Measurements from ENCODE around the gene PLA2G5.
"Not testable (repeated sequence)": the region's sequence is repeated elsewhere in the genome, so short reads cannot be mapped to it uniquely, and the experiment has no call there.

PLA2G5 gene, protein sequence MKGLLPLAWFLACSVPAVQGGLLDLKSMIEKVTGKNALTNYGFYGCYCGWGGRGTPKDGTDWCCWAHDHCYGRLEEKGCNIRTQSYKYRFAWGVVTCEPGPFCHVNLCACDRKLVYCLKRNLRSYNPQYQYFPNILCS

DNA sequence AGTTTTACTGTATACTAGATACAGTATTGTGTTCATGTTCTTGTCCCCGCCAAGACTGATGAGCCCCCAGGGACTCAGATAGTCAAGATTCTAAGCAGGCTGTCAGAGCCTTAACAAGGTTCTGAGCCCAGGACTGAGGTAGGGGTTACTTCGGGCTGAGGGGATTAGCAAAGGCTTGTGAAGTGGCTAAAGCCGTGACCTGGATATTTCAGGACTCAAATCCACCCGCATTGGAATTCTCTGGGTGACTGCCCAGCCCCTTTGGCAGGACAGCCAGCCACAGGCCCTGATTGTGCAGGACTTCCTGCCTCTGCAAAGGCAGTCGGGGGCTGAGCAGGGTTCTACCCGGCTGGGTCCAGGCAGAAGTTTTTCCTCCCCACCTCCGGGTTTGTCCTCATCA, at the start of gene PLA2G5:
Gene PLA2G5, plus strand, starts transcription at position 321 of the 400 bp plus-strand sequence. CDS start 14,637 bp downstream, outside the sequence.
- no peak for DNase-seq

DNA sequence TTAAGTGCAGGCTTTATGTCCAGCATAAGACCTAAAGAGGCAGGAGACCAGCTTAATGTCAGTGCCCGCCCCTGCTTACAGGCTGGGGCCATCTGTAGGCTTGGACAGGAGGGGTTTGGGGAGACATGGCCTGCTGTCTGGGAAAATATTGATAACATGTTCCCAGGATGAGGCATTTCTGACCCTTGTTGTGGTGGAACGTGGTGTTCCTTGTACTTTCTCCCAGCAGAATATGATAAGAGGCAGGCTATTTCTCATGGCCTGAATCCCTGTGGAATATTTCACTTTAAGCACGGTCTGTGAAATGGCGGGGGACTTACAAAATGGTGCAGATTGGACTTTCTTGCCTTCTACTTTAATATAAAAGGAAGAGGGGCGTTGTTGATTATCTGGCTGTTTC, 41.9 kb upstream of the PLA2G5 start:
- DNase-seq, result no peak

DNA sequence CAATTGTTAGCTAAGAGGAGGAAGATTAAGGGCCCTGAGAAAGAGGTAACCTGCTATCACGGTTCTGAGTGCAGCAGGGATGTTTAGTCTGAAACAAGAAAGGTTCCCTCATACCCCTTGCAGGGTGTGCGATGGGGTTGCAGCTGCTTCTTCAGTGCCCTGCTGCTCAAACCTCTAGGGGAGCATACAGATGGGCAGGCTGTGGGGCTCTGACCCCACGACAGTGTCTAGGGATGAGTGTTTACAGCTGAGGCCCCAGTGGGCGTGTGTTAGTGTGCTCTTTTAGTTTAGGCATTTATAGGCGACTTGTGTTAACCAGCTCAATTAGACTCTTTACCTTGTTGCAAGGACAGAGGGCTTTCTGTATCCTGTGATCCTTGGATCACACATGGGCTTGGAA, 41.3 kb upstream of the PLA2G5 start:
- DNase-seq, result no peak

DNA sequence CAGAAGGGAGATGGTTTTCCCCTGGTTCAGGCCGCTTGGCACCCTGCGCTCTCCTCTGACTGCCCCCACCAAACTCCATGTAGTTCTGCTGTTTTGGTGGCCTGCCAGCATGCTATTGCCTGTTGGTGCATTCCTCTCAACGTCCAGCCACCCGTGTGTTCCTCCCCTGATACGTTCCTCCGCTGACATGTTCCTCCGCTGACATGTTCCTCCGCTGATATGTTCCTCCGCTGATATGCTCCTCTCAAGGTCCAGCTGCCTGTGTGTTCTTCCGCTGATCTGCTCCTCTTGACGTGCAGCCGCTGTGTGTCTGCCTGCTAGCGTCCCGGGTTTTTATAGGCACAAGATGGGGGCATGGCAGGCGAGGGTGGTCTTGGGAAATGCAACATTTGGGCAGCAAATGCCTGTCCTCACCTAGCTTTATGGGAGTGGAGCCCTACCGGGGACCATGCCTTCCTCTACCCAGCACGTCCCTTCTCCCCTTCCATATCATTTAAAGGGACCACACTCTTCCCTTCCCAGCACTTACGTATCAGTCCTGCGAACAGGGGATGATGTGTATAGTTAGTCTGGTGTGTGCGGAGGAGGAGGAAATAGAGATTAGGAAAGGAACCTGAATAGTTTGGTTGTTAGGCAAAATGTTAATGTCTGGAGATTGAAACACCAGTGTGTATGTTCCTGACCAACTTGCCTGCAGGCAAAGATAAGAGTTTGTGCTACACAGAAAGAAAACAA, 40.6 kb upstream of the PLA2G5 start:
- DNase-seq, result no peak

DNA sequence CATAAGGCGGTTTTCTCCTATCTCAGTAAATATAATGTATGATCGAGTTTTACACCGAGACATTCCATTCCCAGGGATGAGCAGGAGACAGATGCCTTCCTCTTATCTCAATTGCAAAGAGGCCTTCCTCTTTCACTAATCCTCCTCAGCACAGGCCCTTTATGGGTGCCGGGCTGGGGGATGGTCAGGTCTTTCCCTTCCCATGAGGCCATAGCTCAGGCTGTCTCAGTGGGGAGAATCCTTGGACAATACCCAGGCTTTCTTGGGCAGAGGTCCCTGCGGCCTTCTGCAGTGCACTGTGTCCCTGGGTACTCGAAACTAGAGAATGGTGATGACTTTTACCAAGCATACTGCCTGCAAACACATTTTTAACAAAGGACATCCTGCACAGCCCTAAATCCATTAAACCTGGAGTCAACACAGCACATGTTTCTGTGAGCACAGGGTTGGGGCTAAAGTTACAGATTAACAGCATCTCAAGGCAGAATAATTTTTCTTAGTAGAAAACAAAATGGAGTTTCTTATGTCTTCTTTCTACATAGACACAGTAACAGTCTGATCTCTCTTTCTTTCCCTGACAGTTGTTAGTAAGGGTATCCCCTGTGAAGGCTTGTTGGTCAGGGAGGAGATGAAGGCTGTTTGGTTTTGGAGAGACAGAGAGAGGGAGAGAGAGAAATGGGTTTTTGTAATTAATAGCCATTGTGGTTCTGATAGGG, 39.4 kb upstream of the PLA2G5 start:
- not testable (repeated sequence) for DNase-seq

DNA sequence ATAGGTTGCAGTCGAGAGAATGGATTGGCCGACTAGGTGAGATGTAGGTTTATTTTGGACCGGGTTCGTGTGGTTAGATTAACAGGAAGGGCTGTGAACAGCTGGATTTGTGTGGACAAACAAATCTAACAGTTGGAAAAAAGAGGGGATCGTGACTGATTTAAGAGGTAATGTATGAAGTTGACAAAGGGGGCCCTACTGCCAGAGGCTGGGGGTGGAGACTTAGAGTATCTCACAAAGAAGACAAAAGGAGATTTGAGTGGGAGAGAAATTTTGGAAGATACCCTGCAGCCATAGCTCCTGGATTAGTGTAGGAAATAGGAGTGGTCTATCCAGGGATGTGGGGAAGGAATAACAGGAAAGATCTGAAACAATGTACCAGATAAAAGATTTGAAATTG, 38.8 kb upstream of the PLA2G5 start:
- no peak for DNase-seq

DNA sequence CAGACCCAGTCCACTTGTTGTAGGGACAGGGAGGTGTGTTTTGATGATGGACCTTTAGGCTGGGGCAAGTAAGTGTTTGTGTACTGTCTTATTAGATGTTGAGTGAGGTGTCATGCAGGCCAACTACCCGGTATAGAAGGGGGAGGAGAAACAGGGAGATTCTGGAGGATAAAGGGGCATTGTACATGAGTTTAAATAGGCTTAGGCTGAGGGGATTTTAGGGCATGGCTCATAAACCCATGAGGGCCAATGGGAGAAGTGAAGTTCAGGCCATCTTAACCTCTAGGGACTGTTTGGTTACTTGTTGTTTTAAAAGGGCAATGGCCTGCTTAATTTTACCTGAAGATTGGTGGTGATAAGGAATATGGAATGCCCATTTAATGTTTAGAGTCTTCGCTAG, 38.2 kb upstream of the PLA2G5 start:
- DNase-seq, result no peak

DNA sequence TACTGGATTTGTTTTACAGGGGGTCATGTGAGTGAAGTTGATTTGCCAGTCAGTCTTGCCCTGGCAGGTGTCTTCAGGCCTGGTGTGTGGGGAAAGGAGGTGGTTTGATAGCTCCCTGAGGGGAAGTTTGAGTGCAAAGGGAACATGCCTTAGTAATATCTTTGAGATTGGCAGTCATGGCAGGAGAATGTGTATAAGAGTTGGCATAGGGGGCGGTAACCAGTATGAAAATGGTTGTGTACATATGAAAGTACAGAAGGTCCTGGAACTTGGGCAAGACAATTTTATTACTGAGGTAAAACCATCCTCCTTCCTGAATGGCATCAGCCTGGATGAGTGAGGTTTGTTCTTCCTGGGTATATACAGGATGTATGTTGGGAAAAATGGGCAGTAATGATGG, 37.6 kb upstream of the PLA2G5 start:
- no peak for DNase-seq

DNA sequence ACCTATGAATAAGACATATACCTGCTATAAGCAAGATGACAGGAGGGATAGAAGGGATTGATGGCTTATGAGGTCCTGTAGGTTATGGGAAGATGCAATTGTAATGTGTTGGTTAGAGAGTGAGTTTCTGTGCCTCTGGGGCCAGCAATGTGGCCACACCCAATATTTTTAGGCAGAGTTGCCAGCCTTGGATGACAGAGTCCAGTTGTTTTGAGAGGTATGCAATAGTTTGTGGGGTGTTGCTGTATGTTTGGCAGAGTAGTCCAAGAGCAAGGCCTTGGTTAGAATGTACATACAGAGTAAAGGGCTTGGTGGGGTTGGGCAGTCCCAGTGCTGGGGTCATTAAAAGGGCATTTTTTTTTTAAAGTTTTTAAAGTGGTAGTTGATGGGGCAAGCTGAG, 36.6 kb upstream of the PLA2G5 start:
- DNase-seq, result no peak

DNA sequence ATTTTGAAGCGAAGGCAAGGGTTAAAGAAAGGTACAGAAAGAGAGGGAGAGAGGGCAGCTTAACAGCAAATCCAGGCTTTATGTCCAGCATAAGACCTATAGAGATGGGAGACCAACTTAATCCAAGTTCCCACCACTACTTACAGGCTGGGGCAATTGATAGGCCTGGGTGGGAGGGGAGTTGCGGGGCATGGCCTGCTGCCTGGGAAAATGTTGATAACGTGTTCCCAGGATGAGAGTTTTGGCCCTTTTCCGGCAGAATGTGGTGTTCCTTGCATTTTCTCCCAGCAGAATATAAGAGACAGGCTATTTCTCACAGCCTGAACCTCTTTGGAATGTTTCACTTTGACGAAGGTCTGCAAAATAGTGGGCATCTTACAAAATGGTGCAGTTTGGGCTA, 34.9 kb upstream of the PLA2G5 start:
- DNase-seq, result no peak

DNA sequence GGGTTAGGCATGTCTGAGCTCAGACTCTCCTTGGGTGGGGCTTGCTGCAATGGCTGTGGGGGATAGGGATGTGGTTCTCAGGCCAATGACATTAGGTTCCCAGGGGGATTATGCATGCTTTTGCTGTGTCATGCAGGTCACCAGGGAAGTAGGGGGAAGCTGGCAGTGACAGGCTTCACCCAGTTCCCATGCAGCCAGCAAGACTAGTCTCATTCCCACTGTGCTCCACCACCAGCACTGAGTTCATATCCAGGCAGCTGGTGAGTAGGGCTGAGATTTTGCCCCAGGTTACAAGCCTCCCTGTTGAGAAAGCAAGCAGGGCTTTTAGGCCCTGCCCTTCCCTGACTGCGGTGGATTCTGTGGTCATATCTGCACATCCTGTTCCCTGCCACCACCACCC, 32.1 kb upstream of the PLA2G5 start:
- DNase-seq, result no peak

DNA sequence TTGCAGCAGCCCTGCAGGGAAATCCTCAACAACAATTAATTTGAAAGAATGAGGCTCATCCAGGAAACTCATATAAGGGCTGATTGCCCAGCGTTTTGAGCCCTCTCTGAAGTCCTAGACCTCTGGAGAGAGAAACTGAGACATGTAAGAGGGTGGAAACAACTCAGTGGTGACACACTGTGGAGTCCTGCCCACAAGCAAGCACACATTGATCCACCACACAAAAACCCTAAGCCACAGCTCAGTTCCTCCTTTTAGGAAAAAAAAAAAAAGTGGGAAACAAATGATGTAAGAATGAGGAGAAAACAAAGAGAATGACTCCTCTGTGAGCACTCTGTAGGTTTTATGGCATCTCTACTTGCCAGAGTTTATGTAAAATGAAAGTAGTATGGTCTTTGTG, 22.9 kb upstream of the PLA2G5 start:
- DNase-seq, result no peak

DNA sequence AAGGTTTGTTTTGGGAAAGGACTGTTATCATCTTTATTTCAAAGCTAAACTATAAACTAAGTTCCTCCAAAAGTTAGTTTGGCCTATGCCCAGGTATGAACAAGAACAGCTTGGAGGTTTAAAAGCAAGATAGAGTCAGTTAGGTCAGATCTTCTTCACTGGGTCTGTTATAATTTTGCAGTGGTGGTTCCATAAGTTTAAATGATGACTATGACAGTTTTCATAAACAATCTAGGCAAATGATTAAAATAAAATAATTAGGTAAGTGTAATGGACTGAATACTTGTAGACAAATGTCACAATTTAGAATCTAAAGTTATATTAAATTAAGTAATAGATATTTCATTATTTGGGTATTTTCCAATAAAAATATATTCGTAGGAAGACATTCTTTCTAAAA, 21.4 kb upstream of the PLA2G5 start:
- no peak for DNase-seq

DNA sequence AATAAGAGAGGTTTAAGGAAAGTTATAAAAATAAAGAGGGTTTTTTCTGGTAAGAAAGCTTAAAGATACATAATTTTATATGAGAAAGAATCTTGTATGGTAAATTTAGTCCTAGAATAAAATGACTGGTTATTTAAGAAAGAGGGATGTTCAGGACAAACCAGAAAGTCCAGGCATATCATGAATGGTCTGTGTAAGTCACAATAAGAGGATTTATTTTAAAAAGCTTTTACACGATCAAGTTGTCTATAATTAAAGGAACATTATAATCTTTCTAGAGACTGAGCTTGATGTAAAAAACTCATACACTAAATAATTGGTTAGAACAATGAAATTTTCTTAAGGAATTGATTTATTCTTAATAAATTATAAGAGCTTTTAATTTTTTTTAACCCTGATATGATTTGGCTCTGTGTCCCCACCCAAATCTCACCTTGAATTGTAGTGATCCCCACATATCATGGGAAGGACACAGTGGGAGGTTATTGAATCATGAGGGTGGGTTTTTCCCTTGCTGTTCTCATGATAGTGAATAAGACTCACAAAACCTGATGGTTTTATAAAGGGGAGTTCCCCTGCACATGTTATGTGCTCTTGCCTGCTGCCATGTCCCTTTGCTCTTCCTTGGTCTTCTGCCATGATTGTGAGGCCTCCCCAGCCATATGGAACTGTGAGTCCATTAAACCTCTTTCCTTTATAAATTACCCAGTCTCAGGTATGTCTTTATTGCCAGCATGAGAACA, 20.8 kb upstream of the PLA2G5 start:
- not testable (repeated sequence) for DNase-seq

DNA sequence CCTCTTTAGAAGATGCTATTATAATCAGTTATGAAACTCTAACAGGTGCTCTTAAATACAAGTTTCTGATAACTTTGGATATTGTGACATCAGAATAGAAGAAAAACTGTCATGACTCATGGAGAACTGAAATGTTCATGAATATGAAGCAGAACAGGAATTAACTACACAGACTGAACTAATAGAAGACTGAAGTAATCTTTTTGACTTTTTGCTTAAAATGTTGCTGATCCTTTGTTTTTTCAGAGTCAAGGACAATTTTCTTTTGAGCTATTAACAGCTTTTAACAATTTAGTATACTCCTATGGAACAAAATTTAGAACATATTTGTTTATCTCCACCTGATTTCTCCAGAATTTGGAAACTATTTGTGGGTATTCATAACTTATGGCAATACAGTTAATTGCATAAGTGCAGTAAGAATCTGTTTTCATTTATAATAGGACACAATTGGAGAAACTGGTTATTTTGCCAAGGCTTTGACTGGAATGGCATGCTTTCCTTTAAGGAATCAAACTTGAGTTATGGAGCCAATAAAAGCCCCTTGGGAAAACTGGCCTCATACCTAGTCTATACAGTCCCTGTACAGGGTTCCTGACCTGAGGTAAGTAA, 18.7 kb upstream of the PLA2G5 start:
- DNase-seq, result no peak

DNA sequence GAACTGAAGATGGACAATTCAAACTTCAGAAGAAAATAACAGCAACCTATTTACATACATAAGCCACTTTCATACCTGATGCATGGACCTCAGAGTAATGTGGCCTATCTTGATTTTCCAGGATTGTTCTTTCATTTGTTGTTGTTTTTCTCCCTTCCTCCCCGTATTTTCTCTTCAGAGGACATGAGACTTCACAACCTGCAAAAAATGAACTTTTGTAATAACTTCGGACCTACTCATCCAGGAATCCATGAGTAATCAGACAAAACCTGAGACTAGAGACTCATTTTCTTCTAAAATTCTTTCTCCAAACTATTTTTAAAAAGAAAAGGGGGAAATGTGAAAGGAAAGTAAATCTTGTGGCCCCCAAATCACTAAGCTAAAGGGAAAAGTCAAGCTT, 17.6 kb upstream of the PLA2G5 start:
- DNase-seq, result no peak

DNA sequence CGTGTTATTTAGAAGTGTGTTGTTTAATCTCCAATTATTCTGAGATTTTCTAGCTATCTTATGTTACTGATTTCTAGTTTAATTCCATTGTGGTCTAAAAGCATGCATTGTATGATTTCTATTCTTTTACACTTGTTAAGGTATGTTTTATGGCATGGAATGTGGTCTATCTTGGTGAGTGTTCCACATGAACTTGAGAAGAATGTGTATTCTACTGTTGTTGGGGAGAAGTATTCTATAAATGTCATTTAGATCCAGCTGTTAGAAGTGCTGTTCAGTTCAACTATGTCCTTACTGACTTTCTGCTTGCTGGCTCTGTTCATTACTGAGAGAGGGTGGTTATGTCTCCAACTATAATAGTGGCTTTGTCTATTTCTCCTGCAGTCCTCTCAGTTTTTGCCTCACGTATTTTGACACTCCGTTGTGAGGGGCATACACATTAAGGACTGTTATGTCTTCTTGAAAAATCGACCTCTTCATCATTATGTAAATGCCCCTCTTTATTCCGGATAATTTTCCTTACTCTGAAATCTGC, 12.0 kb upstream of the PLA2G5 start:
- no peak for DNase-seq

DNA sequence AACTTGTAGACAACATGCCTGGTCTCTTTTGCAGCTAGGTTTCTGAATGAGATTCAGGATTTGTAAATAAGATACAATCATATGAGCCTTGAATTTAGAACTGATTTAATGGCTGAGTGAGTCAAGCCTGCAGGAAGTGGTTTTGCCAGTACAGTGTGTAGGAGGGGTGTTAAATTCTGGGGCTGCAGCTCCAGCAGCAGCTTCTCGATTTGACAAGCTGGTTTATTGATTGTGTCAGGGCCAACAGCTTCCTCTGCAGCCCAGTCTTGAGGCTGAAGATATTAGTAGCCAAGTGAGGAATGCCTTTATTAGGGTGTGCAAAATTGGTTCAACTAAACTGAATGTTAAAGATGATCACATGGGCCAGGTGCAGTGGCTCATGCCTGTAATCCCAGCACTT, 11.5 kb upstream of the PLA2G5 start:
- no peak for DNase-seq

DNA sequence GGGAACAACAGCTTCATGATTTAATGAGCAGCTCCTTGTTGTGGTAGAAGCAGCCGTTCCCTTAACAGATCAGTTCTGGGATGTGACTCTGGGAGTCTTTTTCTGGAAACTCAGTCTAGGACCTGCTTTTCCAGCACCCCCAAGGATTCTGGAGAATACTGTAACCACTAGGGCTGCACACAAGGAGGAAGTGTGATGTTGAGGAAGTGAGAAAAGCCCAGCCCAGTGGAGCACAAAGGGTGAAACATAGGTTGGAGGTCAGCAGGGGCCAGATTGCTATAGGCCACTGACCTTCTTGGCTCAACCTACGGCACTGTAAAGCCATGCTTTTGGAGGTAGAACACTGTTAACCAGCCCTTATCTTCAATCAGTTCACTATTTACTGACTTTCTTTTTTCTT, 10.1 kb upstream of the PLA2G5 start:
- DNase-seq, result no peak

DNA sequence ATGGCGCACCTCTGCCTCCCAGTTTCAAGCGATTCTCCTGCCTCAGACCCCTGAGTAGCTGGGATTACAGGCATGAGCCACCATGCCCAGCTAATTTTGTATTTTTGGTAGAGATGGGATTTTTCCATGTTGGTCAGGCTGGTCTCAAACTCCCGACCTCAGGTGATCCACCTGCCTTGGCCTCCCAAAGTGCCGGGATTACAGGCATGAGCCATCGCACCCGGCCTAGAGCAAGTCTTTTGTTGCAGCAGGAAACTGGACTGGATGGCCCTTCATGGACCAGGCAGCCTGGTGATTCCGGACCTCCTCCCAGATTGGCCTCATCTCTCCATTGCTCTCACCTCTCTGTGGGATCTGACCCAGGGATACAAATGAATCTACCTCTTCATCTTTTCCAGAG, 9.2 kb upstream of the PLA2G5 start:
- not testable (repeated sequence) for DNase-seq

DNA sequence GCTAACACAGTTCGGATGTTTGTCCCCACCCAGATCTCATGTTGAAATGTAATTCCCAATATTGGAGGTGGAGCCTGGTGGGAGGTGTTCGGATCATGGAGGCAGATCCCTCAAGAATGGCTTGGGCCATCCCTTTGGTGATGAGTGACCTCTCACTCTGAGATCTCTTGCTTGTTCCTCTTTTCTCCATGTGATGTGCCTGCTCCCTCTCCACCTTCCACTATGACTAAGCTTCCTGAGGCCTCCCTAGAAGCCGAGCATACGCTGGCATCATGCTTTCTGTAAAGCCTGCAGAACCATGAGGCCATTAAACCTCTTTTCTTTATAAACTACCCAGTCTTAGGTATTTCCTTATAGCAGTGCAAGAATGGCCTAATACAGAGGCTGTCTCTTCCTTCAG, 8.1 kb upstream of the PLA2G5 start:
- DNase-seq, result no peak

DNA sequence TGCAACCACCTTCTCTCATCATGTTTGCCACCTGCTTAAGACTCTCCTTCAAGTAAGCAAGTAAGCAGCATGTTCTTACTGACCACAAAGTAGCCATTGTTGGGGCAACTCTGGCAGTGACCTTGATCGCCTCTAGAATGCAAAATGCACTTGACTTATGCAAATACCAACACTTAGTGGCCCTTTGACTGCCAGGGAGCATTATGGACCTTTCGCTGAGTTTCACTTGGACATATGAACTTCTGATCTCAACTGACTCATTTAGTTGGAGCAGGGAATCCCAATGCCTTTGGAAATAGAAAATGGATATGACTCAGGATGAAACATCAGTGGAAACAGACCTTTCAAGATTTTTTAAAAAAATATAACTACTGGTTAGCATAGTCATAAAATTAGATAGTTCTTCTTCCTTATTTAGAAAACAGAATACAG, 6.1 kb upstream of the PLA2G5 start:
- no peak for DNase-seq

DNA sequence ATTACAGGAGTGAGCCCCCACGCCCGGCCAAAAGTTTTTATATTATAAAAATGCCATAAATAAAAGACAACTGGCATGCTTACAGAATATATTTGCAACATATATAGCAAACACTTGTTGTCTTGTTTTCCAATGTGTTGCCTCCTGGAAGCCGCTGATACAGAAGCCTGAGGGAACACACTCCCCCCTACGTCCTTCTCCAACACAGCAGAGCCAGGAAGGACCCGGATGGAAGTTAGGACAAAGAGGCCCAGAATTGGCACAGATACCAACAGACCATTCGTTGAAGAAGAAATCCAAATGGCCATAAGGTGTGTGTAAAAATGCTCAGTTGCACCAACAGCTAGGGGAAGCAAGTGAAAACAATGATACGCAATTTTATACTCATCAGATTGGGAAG, 1.3 kb upstream of the PLA2G5 start:
- DNase-seq, result no peak
